A549 treated with Hydrocortisone at 1 μM for 4 hours (cell line): ENCODE measurements around the gene POU2F2. TPM values are rescaled to one million over a fixed set of nuclear protein-coding genes. Genes with fewer than 3 reads are reported as not detected.

Experiments
- total RNA-seq: library from RNA; stranded (reverse); fragments of 200-300 nt; extraction: Qiagen RNA extraction; gene quantifications from 5 replicates; pipeline ENCODE4 v1.2.3, GENCODE V29; 2022

Gene POU2F2
- 0.33 to 0.80 TPM (median 0.70 TPM) in 5 replicates for total RNA-seq

GRCh38 chr19:42132030-42132628 is at the start of gene POU2F2:
POU2F2 (minus strand) TSS chr19:42132446; CDS start chr19:42132411, 35 bp downstream.

DNA sequence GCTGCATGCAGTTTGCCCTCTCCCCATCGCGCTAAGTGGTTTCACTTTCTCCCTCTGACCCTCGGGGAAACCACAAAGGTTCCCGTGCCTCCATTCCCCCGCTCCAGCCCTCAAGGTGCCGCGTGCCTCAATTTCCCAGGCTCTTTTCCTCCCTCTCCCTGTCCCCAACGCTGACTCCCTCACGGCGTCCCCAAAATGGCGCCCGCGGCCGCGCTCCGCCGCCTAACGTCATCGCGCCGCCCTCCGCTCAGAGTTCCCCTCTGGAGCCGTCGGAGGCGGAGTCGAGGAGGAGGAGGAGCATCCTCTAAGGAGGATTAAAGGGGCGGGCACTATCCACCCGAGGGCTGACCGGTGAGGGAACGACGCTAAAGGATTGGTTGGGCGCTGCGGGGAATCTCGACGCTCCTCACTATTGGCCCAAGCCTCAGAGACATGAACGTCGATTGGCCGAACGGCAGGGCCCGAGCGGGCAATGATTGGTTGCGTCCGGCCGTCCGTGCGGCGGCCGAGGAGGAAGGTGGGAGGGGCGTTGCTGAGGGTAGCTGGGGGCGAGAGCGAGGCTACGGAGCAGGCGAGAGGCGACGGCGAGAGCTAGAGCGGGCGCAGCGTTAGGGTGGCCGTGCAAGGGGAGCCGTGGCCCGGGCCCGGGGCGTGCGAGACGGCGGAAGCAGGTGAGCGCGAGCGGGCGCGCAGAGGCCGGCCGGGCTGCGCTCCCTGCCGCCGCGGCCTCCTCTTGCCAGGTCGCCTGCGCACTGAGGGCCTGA is 56.4 kb downstream of the POU2F2 start, which contains the start of gene ZNF574:
Gene ZNF574 (plus strand): TSS at position 551 of the 764 bp plus-strand sequence. CDS start 2,441 bp downstream, outside the sequence.

DNA sequence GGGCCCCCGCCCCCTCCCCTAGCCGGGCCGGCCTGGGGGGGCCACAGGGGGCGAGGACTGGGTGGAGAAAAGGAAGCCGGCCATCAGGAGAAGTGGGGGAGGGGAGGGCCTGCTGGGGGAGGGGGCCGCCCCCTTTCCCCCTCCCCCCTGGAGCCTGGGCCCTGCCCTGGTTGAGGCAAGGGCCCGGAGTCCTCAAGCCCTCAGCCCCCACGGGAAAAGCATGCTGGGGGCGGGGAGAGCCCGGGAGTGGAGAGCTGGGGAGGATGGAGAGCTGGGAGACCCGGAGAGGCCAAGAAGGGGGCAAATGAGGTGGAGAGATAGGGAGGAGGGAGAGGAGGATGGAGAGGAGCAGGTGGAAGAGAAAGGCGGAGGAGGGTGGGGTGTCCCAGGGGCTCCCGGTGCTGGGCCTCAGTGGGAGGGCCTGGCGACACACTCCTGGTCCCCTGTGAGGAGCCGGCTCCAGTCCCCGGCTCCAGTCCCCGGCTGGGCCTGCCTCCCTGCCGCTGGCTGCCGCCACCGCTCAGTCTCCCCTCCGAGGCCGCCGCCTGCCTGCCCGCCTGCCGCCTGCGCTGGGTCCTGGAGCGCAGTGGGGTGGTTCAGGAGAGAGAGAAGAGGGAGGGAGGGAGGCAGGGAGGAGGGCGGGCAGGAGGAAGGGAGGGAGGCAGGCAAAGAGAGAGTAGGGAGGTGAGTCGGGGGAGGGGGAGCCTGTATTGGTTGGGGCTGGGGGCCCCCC is 62.5 kb downstream of the POU2F2 start, which contains the start of gene GRIK5:
Gene GRIK5 (minus strand): TSS at position 588 of the 733 bp plus-strand sequence. CDS start 4,436 bp downstream, outside the sequence.

Other genes with a start within 250 kb of the POU2F2 start
- 84.5 to 116 TPM (median 100 TPM) in 5 replicates for gene ARHGEF1, start 249.3 kb downstream of the POU2F2 start, total RNA-seq
- gene ERFL, start 204.0 kb downstream of the POU2F2 start, total RNA-seq, result 0.20 to 0.39 TPM (median 0.30 TPM) in 5 replicates
- 192 to 280 TPM (median 239 TPM) in 5 replicates for gene RABAC1, start 173.1 kb downstream of the POU2F2 start, total RNA-seq
- 4.0 to 4.6 TPM (median 4.2 TPM) in 5 replicates for gene ATP1A3, start 138.2 kb downstream of the POU2F2 start, total RNA-seq
- 0.38 to 0.52 TPM (median 0.48 TPM) in 5 replicates for gene GRIK5, start 62.2 kb downstream of the POU2F2 start, total RNA-seq
- 32.0 to 38.0 TPM (median 35.5 TPM) in 5 replicates for gene ZNF574, start 56.3 kb downstream of the POU2F2 start, total RNA-seq
- gene DEDD2, start 85.2 kb upstream of the POU2F2 start, total RNA-seq, result 59.0 to 69.4 TPM (median 63.5 TPM) in 5 replicates
- 18.7 to 20.1 TPM (median 20.0 TPM) in 5 replicates for gene ZNF526, start 87.9 kb upstream of the POU2F2 start, total RNA-seq
- gene GSK3A, start 110.2 kb upstream of the POU2F2 start, total RNA-seq, result 118 to 151 TPM (median 144 TPM) in 5 replicates
- 105 to 120 TPM (median 116 TPM) in 5 replicates for gene ERF, start 122.7 kb upstream of the POU2F2 start, total RNA-seq
- gene CIC, start 136.8 kb upstream of the POU2F2 start, total RNA-seq, result 43.1 to 51.1 TPM (median 46.7 TPM) in 5 replicates
- gene PRR19, start 169.7 kb upstream of the POU2F2 start, total RNA-seq, result 3.3 to 4.2 TPM (median 3.7 TPM) in 5 replicates
- 111 to 151 TPM (median 145 TPM) in 5 replicates for gene PAFAH1B3, start 170.2 kb upstream of the POU2F2 start, total RNA-seq
- gene TMEM145, start 180.9 kb upstream of the POU2F2 start, total RNA-seq, result 3.2 to 4.0 TPM (median 3.9 TPM) in 5 replicates
- 20.2 to 29.1 TPM (median 23.4 TPM) in 5 replicates for gene MEGF8, start 193.2 kb upstream of the POU2F2 start, total RNA-seq